Measurements from ENCODE around the gene SARS2.

SARS2 gene

GRCh38 chr19:38917921-38918491 lies 12.6 kb downstream of the SARS2 start:
- DNase-seq (ENCODE audit: low read depth, low spot score) = peak; percentile 31

- no peak for DNase-seq (ENCODE audit: low read depth, low spot score)
These were observed 13.0 kb downstream of the SARS2 start for GRCh38 chr19:38917516-38917915.

GRCh38 chr19:38915329-38916321 lies 14.9 kb downstream of the SARS2 start:
- DNase-seq (ENCODE audit: low read depth, low spot score) = no peak

- no peak for DNase-seq (ENCODE audit: low read depth, low spot score)
These were observed 16.6 kb downstream of the SARS2 start for GRCh38 chr19:38913958-38914357.

- no peak for DNase-seq (ENCODE audit: low read depth, low spot score)
These were observed 17.7 kb downstream of the SARS2 start for GRCh38 chr19:38912600-38913514.

- DNase-seq (ENCODE audit: low read depth, low spot score) = no peak
These were observed 19.1 kb downstream of the SARS2 start for GRCh38 chr19:38911388-38912001.

GRCh38 chr19:38910488-38910887 lies 20.1 kb downstream of the SARS2 start:
- no peak for DNase-seq (ENCODE audit: low read depth, low spot score)

GRCh38 chr19:38908911-38909310 lies 21.7 kb downstream of the SARS2 start:
- no peak for DNase-seq (ENCODE audit: low read depth, low spot score)

GRCh38 chr19:38907670-38908069 lies 22.9 kb downstream of the SARS2 start:
- DNase-seq (ENCODE audit: low read depth, low spot score) = no peak

GRCh38 chr19:38907227-38907626 lies 23.3 kb downstream of the SARS2 start:
- DNase-seq (ENCODE audit: low read depth, low spot score) = no peak

GRCh38 chr19:38905620-38906019 lies 24.9 kb downstream of the SARS2 start:
- no peak for DNase-seq (ENCODE audit: low read depth, low spot score)

GRCh38 chr19:38904581-38905539 lies 25.7 kb downstream of the SARS2 start:
- DNase-seq (ENCODE audit: low read depth, low spot score) = no peak

- no peak for DNase-seq (ENCODE audit: low read depth, low spot score)
These were observed 28.9 kb downstream of the SARS2 start for GRCh38 chr19:38901683-38902082.

- DNase-seq (ENCODE audit: low read depth, low spot score) = no peak
These were observed 29.8 kb downstream of the SARS2 start for GRCh38 chr19:38900743-38901190.

- no peak for DNase-seq (ENCODE audit: low read depth, low spot score)
These were observed 30.3 kb downstream of the SARS2 start for GRCh38 chr19:38900202-38900629.

- DNase-seq (ENCODE audit: low read depth, low spot score) = peak; percentile 100
These were observed 30.9 kb downstream of the SARS2 start, which contains the start of the genes NFKBIB and SIRT2 for GRCh38 chr19:38899447-38900201. TSS of gene NFKBIB (plus strand) at chr19:38899969. CDS start at chr19:38900033, 64 bp downstream. TSS of gene SIRT2 (minus strand) at chr19:38899618. CDS start at chr19:38899521, 97 bp downstream.

GRCh38 chr19:38898788-38899446 lies 31.6 kb downstream of the SARS2 start:
- no peak for DNase-seq (ENCODE audit: low read depth, low spot score)

GRCh38 chr19:38894968-38895367 lies 35.6 kb downstream of the SARS2 start:
- no peak for DNase-seq (ENCODE audit: low read depth, low spot score)

- DNase-seq (ENCODE audit: low read depth, low spot score) = no peak
These were observed 37.2 kb downstream of the SARS2 start for GRCh38 chr19:38893341-38893771.
